ENCODE data around the gene PTPRO.

The PTPRO gene

GRCh38 chr12:15404485-15404884 lies 82.2 kb downstream of the PTPRO start:
- H3K79me2 ChIP-seq (ENCODE audit: insufficient read depth, low read length): no peaks in the 10 kb centered on the region
- TF ChIP-seq CTCF (IDR thresholded peaks at IDR 0.05; ENCODE audit: insufficient read depth, low read length, poor library complexity, severe bottlenecking) (no peak), EZH2phosphoT487 (conservative IDR thresholded peaks at IDR 0.05; ENCODE audit: low read length) (no peak)
- no peaks in the 10 kb centered on the region for H3F3A ChIP-seq (ENCODE audit: insufficient read depth)
- no peak overlapping the region for H3K4me2 ChIP-seq (ENCODE audit: low read depth, low read length, poor library complexity, severe bottlenecking)
- no peak overlapping the region for H3K9ac ChIP-seq (ENCODE audit: low read length)
- H2AFZ ChIP-seq (ENCODE audit: low read depth, low read length, severe bottlenecking): no peak overlapping the region
- no peaks in the 10 kb centered on the region for H3K36me3 ChIP-seq (ENCODE audit: low read length)
- H3K4me3 ChIP-seq (ENCODE audit: insufficient read depth, low read length, poor library complexity, severe bottlenecking): no peak overlapping the region
- no peaks in the 10 kb centered on the region for H4K20me1 ChIP-seq (ENCODE audit: low read depth, low read length)
- no peaks in the 10 kb centered on the region for H3K27me3 ChIP-seq (ENCODE audit: low read length)
- no peaks in the 10 kb centered on the region for H3K9me2 ChIP-seq (replicated peaks; ENCODE audit: insufficient read depth, low read length)
- H3K27ac ChIP-seq (ENCODE audit: low read depth, low read length): no peak overlapping the region
- H3K9me3 ChIP-seq (ENCODE audit: insufficient read depth, low read length): no peaks in the 10 kb centered on the region

DNA sequence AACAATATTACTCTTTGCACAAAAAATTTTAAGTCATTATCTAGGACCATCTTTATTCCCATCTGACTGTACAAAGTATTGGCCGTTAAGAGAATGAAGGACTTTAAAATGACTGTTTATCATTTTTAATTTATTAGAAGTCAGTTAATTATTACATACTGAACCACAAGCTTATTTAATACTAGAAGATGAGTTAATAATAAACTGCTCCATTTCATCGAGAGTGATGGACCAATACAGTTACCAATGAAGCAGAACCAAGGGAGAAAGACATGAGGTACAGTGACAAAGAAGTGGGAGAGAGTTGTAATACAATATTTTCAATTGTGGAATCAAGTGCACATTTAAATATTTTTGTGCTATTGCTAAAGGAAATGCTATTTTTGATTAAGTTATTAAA lies 83.3 kb downstream of the PTPRO start:
- no peaks in the 10 kb centered on the region for H3K27me3 ChIP-seq (ENCODE audit: low read length)
- no peaks in the 10 kb centered on the region for H3K9me2 ChIP-seq (replicated peaks; ENCODE audit: insufficient read depth, low read length)
- TF ChIP-seq CTCF (IDR thresholded peaks at IDR 0.05; ENCODE audit: insufficient read depth, low read length, poor library complexity, severe bottlenecking) (no peak), EZH2phosphoT487 (conservative IDR thresholded peaks at IDR 0.05; ENCODE audit: low read length) (no peak)
- H3K4me2 ChIP-seq (ENCODE audit: low read depth, low read length, poor library complexity, severe bottlenecking): no peak overlapping the region
- no peaks in the 10 kb centered on the region for H3F3A ChIP-seq (ENCODE audit: insufficient read depth)
- H3K36me3 ChIP-seq (ENCODE audit: low read length): no peaks in the 10 kb centered on the region
- H3K9ac ChIP-seq (ENCODE audit: low read length): no peak overlapping the region
- H3K4me3 ChIP-seq (ENCODE audit: insufficient read depth, low read length, poor library complexity, severe bottlenecking): no peak overlapping the region
- no peaks in the 10 kb centered on the region for H3K79me2 ChIP-seq (ENCODE audit: insufficient read depth, low read length)
- H3K9me3 ChIP-seq (ENCODE audit: insufficient read depth, low read length): no peaks in the 10 kb centered on the region
- H4K20me1 ChIP-seq (ENCODE audit: low read depth, low read length): no peaks in the 10 kb centered on the region
- no peak overlapping the region for H3K27ac ChIP-seq (ENCODE audit: low read depth, low read length)
- H2AFZ ChIP-seq (ENCODE audit: low read depth, low read length, severe bottlenecking): no peak overlapping the region

DNA sequence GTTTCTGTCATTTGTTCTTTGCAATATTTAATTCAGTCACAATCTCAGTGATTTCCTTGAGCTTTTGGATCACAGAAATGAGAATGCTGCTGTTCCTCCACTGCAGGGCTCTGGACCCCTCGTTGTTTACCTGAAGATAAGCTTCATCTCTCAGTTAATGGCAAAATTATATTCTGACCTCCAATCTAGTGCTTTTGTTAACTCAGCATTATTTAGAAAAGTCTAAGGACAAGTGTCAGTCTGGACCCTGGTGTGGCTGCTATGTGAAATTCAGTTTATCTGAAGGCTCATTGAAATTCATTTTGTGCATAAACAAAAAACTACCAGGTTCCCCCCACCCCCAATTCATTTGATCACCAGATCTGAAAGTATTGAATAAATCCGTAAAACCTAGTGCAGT lies 84.7 kb downstream of the PTPRO start:
- Histone ChIP-seq H3K9me3 (ENCODE audit: insufficient read depth, low read length) (no peaks in the 10 kb centered on the region), H3K4me3 (ENCODE audit: insufficient read depth, low read length, poor library complexity, severe bottlenecking) (no peak overlapping the region), H3K4me2 (ENCODE audit: low read depth, low read length, poor library complexity, severe bottlenecking) (no peak overlapping the region), H3K9me2 (replicated peaks; ENCODE audit: insufficient read depth, low read length) (no peaks in the 10 kb centered on the region), H4K20me1 (ENCODE audit: low read depth, low read length) (no peaks in the 10 kb centered on the region), H3K27ac (ENCODE audit: low read depth, low read length) (no peak overlapping the region), H3K36me3 (ENCODE audit: low read length) (no peaks in the 10 kb centered on the region), H3K9ac (ENCODE audit: low read length) (no peak overlapping the region), H3K27me3 (ENCODE audit: low read length) (no peaks in the 10 kb centered on the region), H3K79me2 (ENCODE audit: insufficient read depth, low read length) (no peaks in the 10 kb centered on the region), H3F3A (ENCODE audit: insufficient read depth) (no peaks in the 10 kb centered on the region), H2AFZ (ENCODE audit: low read depth, low read length, severe bottlenecking) (no peak overlapping the region)
- TF ChIP-seq EZH2phosphoT487 (conservative IDR thresholded peaks at IDR 0.05; ENCODE audit: low read length): no peak
- no peak for TF ChIP-seq CTCF (IDR thresholded peaks at IDR 0.05; ENCODE audit: insufficient read depth, low read length, poor library complexity, severe bottlenecking)

GRCh38 chr12:15411842-15412241 lies 89.5 kb downstream of the PTPRO start:
- no peaks in the 10 kb centered on the region for H3K9me2 ChIP-seq (replicated peaks; ENCODE audit: insufficient read depth, low read length)
- H3K9me3 ChIP-seq (ENCODE audit: insufficient read depth, low read length): no peaks in the 10 kb centered on the region
- no peak overlapping the region for H3K4me2 ChIP-seq (ENCODE audit: low read depth, low read length, poor library complexity, severe bottlenecking)
- no peaks in the 10 kb centered on the region for H3F3A ChIP-seq (ENCODE audit: insufficient read depth)
- no peak overlapping the region for H3K9ac ChIP-seq (ENCODE audit: low read length)
- H3K27me3 ChIP-seq (ENCODE audit: low read length): no peaks in the 10 kb centered on the region
- no peak for TF ChIP-seq EZH2phosphoT487 (conservative IDR thresholded peaks at IDR 0.05; ENCODE audit: low read length)
- no peak for TF ChIP-seq CTCF (IDR thresholded peaks at IDR 0.05; ENCODE audit: insufficient read depth, low read length, poor library complexity, severe bottlenecking)
- H3K4me3 ChIP-seq (ENCODE audit: insufficient read depth, low read length, poor library complexity, severe bottlenecking): no peak overlapping the region
- H3K27ac ChIP-seq (ENCODE audit: low read depth, low read length): no peak overlapping the region
- H3K79me2 ChIP-seq (ENCODE audit: insufficient read depth, low read length): no peaks in the 10 kb centered on the region
- no peaks in the 10 kb centered on the region for H3K36me3 ChIP-seq (ENCODE audit: low read length)
- H4K20me1 ChIP-seq (ENCODE audit: low read depth, low read length): no peaks in the 10 kb centered on the region
- H2AFZ ChIP-seq (ENCODE audit: low read depth, low read length, severe bottlenecking): no peak overlapping the region
